Measurements from ENCODE around the gene RALGAPB.

Gene RALGAPB

DNA sequence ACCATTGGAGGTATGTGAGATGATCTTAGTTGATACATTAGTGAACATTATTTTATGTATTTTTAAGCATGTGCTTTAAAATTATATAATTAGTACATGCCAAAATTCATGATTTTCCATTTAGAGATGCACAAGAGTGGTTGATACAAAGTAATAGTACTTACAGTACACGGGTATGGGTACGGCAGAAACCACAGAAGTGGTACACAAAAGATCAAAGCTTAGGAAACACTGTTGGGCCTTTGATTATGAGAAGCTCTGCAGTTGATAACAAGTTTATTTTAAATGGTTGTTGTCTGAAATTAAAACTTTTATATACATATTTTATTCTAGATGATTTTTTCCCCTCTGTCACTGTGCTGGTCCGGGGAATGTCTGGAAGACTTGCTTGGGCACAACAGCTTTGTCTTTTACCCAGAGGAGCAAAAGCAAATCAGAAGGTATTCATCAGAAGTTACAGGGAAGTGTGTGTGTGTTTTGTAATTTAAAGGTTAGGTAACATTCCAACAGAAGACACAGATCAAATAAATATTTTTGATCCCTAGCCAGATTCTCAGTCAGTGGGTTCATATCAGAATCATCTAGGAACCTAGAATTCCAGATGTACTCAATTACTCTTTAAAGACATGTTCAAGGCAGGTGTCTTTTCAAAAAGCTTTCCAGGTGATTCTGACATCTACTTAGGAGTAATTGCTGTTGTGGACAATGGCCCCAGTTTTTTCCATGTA, 75.9 kb downstream of the RALGAPB start:
- DNase-seq (ENCODE audit: low read depth in 2 of 2), result no peak

GRCh38 chr20:38550274-38550673, 77.6 kb downstream of the RALGAPB start:
- DNase-seq (ENCODE audit: low read depth in 2 of 2), result no peak

DNA sequence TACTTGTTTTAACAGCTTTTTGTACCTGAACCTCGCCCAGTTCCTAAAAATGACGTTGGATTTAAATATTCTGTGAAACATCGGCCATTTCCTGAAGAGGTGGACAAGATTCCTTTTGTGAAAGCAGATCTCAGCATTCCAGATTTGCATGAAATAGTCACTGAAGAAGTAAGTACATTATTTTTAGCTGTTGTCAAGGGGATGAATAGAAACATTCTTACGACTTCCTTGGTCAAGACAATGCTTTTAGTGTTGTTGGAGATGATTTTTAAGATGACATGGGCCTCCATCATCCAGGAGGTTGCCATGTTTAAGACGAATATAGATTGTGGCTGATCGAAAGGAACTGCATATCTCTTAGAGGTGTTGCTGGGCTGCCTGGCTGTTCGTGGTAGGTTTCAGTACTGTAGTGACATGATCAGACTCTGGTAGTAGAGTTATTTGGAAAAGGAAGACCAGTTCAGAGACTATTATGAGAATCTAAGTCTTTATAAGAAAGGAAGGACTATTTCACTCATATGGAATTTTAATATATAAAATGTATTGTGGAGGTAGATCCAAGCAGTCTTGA, 78.5 kb downstream of the RALGAPB start:
- DNase-seq (ENCODE audit: low read depth in 2 of 2), result no peak

GRCh38 chr20:38554986-38555385, 82.3 kb downstream of the RALGAPB start:
- no peak for DNase-seq (ENCODE audit: low read depth in 2 of 2)

GRCh38 chr20:38555395-38555794, 82.8 kb downstream of the RALGAPB start:
- DNase-seq (ENCODE audit: low read depth in 2 of 2), result no peak

GRCh38 chr20:38557174-38557573, 84.5 kb downstream of the RALGAPB start:
- DNase-seq (ENCODE audit: low read depth in 2 of 2), result no peak

GRCh38 chr20:38558596-38559360, 86.1 kb downstream of the RALGAPB start:
- DNase-seq (ENCODE audit: low read depth in 2 of 2), result no peak

DNA sequence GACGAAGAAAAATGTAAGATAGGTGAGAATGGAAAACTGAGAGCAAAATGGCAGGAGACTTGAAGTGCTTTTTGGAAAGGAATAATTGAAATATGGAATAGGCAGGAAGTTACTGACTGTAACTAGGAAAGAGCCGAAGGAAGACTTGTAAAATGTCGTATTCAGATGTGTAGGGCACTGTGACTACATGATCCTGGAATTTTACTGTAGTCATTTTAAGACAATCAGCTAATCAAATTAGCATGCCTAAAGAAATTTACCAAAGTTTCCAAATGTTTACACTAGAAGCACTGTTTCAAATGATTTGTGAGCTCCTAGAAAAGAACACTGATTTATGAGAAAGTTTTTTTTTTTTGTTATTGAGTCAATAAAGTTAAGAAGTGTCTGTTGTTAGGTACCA, 87.1 kb downstream of the RALGAPB start:
- DNase-seq (ENCODE audit: low read depth in 2 of 2), result no peak

- no peak for DNase-seq (ENCODE audit: low read depth in 2 of 2)
These were observed 91.3 kb downstream of the RALGAPB start for GRCh38 chr20:38563802-38564431.

DNA sequence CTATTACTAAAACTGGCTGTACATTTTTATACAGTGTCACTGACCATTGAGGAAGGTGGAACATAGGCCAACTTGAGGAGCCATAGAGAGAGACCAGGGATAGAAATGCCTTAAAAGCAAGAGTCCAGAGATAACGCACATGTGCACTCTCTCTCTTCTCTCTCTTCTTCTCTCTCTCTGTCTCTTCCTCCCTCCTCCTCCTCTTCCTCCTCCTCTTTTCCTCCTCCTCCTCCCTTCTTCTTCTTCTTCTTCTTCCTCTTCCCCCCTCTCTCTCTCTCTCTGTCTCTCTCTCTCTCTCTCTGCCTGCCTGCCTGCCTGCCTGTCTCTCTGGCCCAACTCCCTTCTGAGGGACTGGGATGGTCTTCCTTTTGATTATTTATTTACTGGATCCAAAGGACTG, 92.0 kb downstream of the RALGAPB start:
- DNase-seq (ENCODE audit: low read depth in 2 of 2), result no peak

DNA sequence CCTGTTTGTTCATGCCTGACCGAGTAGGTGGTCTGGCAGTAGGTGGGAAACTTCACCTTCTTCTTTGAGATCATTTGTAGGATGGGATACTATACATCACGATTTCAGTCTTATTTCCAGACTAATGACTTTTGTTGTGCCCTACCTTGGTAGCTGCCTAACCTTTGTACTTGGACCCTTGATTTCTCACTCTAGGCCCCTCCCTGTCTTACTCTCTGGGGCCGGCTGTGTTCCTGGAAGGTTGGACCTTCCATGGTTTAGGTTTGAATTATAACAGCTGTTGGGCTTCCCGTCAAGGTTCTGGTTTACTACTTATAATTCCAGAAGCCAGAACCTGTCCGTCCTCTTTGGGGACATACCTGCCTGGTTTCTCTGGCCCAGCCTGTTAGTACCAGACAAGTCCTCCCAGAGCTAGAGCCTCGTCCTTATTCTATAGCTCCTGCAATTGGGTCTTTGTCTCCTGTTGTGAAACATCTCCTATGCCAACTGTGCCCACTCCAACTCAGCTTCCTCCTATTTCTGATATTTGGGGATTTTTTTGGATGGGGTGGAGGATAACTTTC, 93.5 kb downstream of the RALGAPB start:
- DNase-seq (ENCODE audit: low read depth in 2 of 2), result no peak

DNA sequence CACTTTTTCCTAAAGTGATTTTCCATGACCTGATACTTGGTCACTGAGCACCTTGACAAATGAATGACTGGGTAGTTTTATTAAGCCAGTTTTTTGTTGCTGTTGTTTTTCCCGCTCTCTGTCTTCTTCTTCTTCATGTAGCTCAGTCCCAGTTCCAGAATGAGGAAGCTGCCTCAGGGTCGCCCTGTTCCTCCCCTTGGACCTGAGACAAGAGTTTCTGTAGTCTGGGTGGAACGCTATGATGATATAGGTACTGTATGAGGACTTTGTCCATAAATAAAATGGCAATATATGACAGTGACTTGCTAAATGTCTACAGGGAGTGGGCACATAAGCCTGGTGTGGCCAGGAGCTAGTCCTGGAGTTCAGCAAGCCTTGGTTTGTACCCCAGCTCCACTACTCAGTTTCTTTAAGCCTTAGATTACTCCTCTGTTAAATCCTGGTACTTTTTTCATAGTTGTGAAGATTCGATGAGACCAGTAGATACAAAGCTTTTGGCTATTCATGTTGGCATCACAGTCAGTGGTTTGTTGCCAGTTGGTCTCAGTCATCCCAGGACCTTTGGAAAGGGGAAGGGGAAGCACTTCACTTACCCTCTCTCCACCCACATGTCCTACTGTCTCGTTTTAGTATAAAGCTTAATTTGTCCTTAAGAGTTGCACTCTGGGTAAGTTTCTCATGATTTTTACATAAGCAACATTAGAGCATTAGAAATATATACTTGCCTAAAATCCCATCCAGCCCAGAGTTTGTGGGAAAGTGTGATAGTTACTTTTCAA, 97.3 kb downstream of the RALGAPB start:
- DNase-seq (ENCODE audit: low read depth in 2 of 2), result no peak

- no peak for DNase-seq (ENCODE audit: low read depth in 2 of 2)
These were observed 100.8 kb downstream of the RALGAPB start for GRCh38 chr20:38573413-38573812.

GRCh38 chr20:38579219-38579910, 106.7 kb downstream of the RALGAPB start:
- DNase-seq (ENCODE audit: low read depth in 2 of 2), result no peak

GRCh38 chr20:38579921-38580320, 107.3 kb downstream of the RALGAPB start:
- DNase-seq (ENCODE audit: low read depth in 2 of 2), result no peak

GRCh38 chr20:38581013-38581412, 108.4 kb downstream of the RALGAPB start, which contains the start of gene ADIG:
Gene ADIG, plus strand, starts transcription at chr20:38581197. Its CDS starts 54 bp downstream, at chr20:38581251.
- no peak for DNase-seq (ENCODE audit: low read depth in 2 of 2)

DNA sequence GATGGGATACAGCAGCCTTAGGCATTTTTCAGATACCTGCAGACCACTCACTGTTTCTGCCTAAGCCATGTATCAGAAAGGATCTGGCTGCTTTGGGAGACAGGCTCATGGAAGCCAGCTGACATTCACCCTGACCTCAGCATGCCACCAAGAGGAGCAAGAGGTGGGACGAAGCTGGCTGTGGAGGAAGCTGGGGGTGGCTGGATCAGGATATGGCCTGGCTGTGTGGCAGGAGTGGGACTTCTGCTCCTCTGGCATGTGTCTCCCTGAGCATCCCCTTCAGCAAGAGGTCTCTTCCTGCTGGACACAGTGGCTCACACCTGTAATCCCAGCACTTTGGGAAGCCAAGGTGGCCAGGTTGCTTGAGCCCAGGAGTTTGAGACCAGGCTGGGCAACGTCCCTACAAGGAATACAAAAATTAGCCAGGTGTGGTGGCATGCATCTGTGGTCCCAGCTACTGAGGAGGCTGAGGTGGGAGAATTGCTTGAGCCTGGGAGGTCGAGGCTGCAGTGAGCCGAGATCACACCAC, 109.3 kb downstream of the RALGAPB start:
- no peak for DNase-seq (ENCODE audit: low read depth in 2 of 2)

- no peak for DNase-seq (ENCODE audit: low read depth in 2 of 2)
These were observed 110.7 kb downstream of the RALGAPB start for GRCh38 chr20:38583306-38583705.

GRCh38 chr20:38584099-38584763, 111.6 kb downstream of the RALGAPB start:
- no peak for DNase-seq (ENCODE audit: low read depth in 2 of 2)
